B cell (primary cell): ENCODE measurements around the gene CACNA2D3. TPM values are rescaled to one million over a fixed set of nuclear protein-coding genes. Genes with fewer than 3 reads are reported as not detected.

Experiments
- ATAC-seq: fragments of 200-7000 bp; cut with Tn5 transposase; one replicate; pipeline ENCODE4 v1.10.0; 2021; ENCODE audit warnings: low read depth, mild to moderate bottlenecking, moderate number of reproducible peaks, moderate library complexity
- CTCF ChIA-PET: fragments of 350-600 bp; sonication (Branson Sonifier 250); formaldehyde crosslinking; loops from one replicate; lab custom pipeline; 2021; ENCODE audit warnings: antibody characterized with exemption, inconsistent platforms; lab: Charles Lee
- POLR2A ChIA-PET: fragments of 350-600 bp; sonication (Branson Sonifier 250); formaldehyde crosslinking; loops from one replicate; lab custom pipeline; 2021; ENCODE audit warnings: antibody characterized with exemption; lab: Charles Lee
- DNase-seq: peaks from one replicate; pipeline ENCODE4 v3.0.0; 2013
- H2AFZ ChIP-seq: 2 replicates; pipeline ENCODE4 v1.6.1; 2012; ENCODE audit warnings: mild to moderate bottlenecking, low read depth, low read length; ENCODE audit not compliant: insufficient read depth, poor library complexity, severe bottlenecking
- H3K27ac ChIP-seq, 2 donors: 1 replicate in 1 of 2; 2 replicates in 1 of 2; pipeline ENCODE4 v1.5.1; 2012 to 2013; ENCODE audit warnings: low read length in 2 of 2, mild to moderate bottlenecking in 2 of 2, moderate library complexity in 1 of 2
- H3K27me3 ChIP-seq, 4 experiments: fragments of 200-600 bp in 1 of 4; sonication (generic) in 1 of 4; replicated peaks in 1 of 4; 1 replicate in 2 of 4; 2 replicates in 2 of 4; pipeline versions ENCODE4 v1.6.1 to v1.7.0; 2013 to 2016; ENCODE audit warnings: low read length in 3 of 4, mild to moderate bottlenecking in 2 of 4, mixed read lengths in 1 of 4, moderate library complexity in 1 of 4; ENCODE audit not compliant: insufficient read depth in 4 of 4, control insufficient read depth in 3 of 4; ENCODE audit errors: control extremely low read depth in 1 of 4
- H3K36me3 ChIP-seq, 2 experiments: replicated peaks in 1 of 2; 1 replicate in 1 of 2; 2 replicates in 1 of 2; pipeline versions ENCODE4 v1.6.1 to v1.7.1; 2013; ENCODE audit warnings: low read length in 1 of 2; ENCODE audit not compliant: insufficient read depth in 2 of 2, control insufficient read depth in 1 of 2; ENCODE audit errors: control extremely low read depth in 1 of 2, extremely low read depth in 1 of 2
- H3K4me1 ChIP-seq, 2 donors: fragments of 200-600 bp in 1 of 2; sonication (generic) in 1 of 2; 1 replicate in 1 of 2; 2 replicates in 1 of 2; pipeline versions ENCODE4 v1.5.1 to v1.6.1; 2013 to 2017; ENCODE audit warnings: low read length in 2 of 2; ENCODE audit not compliant: control insufficient read depth in 2 of 2, insufficient read depth in 2 of 2
- H3K4me2 ChIP-seq: replicated peaks from 2 replicates; pipeline ENCODE3; 2012; ENCODE audit warnings: mild to moderate bottlenecking, low read depth, low read length; ENCODE audit not compliant: poor library complexity, severe bottlenecking
- H3K4me3 ChIP-seq, 5 experiments: fragments of 200-600 bp in 1 of 5; sonication (generic) in 1 of 5; 1 replicate in 3 of 5; 2 replicates in 2 of 5; pipeline versions ENCODE4 v1.5.1 to v1.7.0; 2011 to 2016; ENCODE audit warnings: low read length in 4 of 5, mild to moderate bottlenecking in 4 of 5, low read depth in 2 of 5, control low read depth in 1 of 5, moderate library complexity in 1 of 5; ENCODE audit not compliant: insufficient read depth in 1 of 5; ENCODE audit errors: control extremely low read depth in 1 of 5, extremely low read depth in 1 of 5
- H3K79me2 ChIP-seq: fragments of 200-600 bp; sonication (generic); one replicate; pipeline ENCODE4 v1.6.0; 2016; ENCODE audit warnings: low read length; ENCODE audit not compliant: control insufficient read depth, insufficient read depth
- H3K9ac ChIP-seq: fragments of 200-600 bp; sonication (generic); 2 replicates; pipeline ENCODE4 v1.6.1; 2017; ENCODE audit warnings: mild to moderate bottlenecking, low read length, moderate library complexity
- H3K9me3 ChIP-seq, 3 donors: one replicate each; pipeline versions ENCODE4 v1.6.1 to v1.7.1; 2013; ENCODE audit warnings: low read length in 2 of 3; ENCODE audit not compliant: control insufficient read depth in 2 of 3, insufficient read depth in 1 of 3; ENCODE audit errors: control extremely low read depth in 1 of 3
- H4K20me1 ChIP-seq: 2 replicates; pipeline ENCODE4 v1.6.0; 2012; ENCODE audit warnings: mild to moderate bottlenecking, low read length; ENCODE audit not compliant: insufficient read depth, control insufficient read depth, poor library complexity, severe bottlenecking
- H3K27ac Mint-ChIP-seq: one replicate; pipeline ENCODE4 v1.8.0; 2021; ENCODE audit warnings: mixed read lengths
- H3K27me3 Mint-ChIP-seq: one replicate; pipeline ENCODE4 v1.8.0; 2021; ENCODE audit warnings: mixed read lengths
- H3K4me1 Mint-ChIP-seq: one replicate; pipeline ENCODE4 v1.8.0; 2021; ENCODE audit warnings: mixed read lengths
- H3K4me3 Mint-ChIP-seq: one replicate; pipeline ENCODE4 v1.8.0; 2021; ENCODE audit warnings: mixed read lengths
- H3K9me3 Mint-ChIP-seq: one replicate; pipeline ENCODE4 v1.8.0; 2022; ENCODE audit warnings: mixed read lengths; ENCODE audit not compliant: insufficient read depth
- EZH2 ChIP-seq: IDR thresholded peaks from 2 replicates; pipeline ENCODE4 v1.6.1; 2012; ENCODE audit warnings: borderline replicate concordance, low read depth, mild to moderate bottlenecking, moderate library complexity, low read length; ENCODE audit not compliant: insufficient read depth, poor library complexity, severe bottlenecking
- WGBS: methylation state at CpG from one replicate; pipeline ENCODE4 v1.1.5; 2013; ENCODE audit warnings: missing lambda C conversion rate; ENCODE audit not compliant: insufficient coverage; 5-methylcytosine and 5-hydroxymethylcytosine counted together
- intact Hi-C: fragments of 100-400 bp; cut with micrococcal nuclease; formaldehyde crosslinking; loops from one replicate; pipeline ENCODE4 v1.10.0; 2022
- polyA plus RNA-seq: library from polyadenylated mRNA; depleted of rRNA; stranded (reverse); fragments of >200 nt; gene quantifications from 2 replicates; pipeline ENCODE4 v1.2.3, GENCODE V29; 2012
- total RNA-seq, 2 donors: library from RNA; stranded (reverse); fragments of 120-200 nt in 1 of 2; gene quantifications; 1 replicate in 1 of 2; 2 replicates in 1 of 2; pipeline versions ENCODE4 v1.2.3 to v1.2.4, GENCODE V29; 2013 to 2022
- TF ChIP-seq, protein P1 (sequence below): fragments of 200-600 bp; IDR thresholded peaks from one replicate; pipeline ENCODE4 v1.8.0; 2022; ENCODE audit warnings: antibody characterized with exemption, mild to moderate bottlenecking

CACNA2D3 gene
- total and polyA plus RNA-seq, 2 donors (not counting 1 experiment from before 2014, with no cell fraction given): not detected

DNA sequence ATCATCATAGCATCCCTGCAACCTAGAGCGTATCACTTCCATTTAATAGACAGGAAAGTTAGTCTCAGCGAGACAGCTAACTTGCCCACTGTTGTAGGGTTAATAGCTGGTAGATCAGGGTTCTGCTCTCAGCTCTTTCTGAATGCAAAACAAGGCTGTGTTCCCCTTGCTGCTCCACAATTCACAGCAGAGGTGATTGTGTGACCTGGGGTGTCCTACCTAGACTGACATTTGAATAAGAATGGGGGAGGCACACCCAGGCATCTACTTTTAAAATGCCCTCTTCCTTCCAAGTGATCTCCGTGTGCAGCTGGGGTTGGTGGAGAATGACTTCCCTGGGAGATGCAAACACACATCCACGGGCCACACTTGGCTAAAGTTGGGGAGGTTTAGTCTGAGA lies 43.0 kb upstream of the CACNA2D3 start:
- TF ChIP-seq, protein P1, sequence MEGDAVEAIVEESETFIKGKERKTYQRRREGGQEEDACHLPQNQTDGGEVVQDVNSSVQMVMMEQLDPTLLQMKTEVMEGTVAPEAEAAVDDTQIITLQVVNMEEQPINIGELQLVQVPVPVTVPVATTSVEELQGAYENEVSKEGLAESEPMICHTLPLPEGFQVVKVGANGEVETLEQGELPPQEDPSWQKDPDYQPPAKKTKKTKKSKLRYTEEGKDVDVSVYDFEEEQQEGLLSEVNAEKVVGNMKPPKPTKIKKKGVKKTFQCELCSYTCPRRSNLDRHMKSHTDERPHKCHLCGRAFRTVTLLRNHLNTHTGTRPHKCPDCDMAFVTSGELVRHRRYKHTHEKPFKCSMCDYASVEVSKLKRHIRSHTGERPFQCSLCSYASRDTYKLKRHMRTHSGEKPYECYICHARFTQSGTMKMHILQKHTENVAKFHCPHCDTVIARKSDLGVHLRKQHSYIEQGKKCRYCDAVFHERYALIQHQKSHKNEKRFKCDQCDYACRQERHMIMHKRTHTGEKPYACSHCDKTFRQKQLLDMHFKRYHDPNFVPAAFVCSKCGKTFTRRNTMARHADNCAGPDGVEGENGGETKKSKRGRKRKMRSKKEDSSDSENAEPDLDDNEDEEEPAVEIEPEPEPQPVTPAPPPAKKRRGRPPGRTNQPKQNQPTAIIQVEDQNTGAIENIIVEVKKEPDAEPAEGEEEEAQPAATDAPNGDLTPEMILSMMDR: no peak
- no peak for TF ChIP-seq EZH2
- ChIA-PET POLR2A (no interaction called here), CTCF (no interaction called here)
- Histone ChIP-seq H3K9me3 (no peaks in the 10 kb centered on the region), H2AFZ (no peak overlapping the region), H3K79me2 (no peaks in the 10 kb centered on the region), H4K20me1 (no peaks in the 10 kb centered on the region), H3K27me3 (no peaks in the 10 kb centered on the region), H3K4me1 (no peaks in the 10 kb centered on the region), H3K27ac (no peak overlapping the region), H3K4me3 (no peak overlapping the region), H3K9ac (no peak overlapping the region), H3K4me2 (no peak overlapping the region), H3K36me3 (no peaks in the 10 kb centered on the region)
- Mint-ChIP-seq H3K4me1 (no peaks in the 10 kb centered on the region), H3K27me3 (peaks cover 17% of the 10 kb centered on the region), H3K9me3 (no peaks in the 10 kb centered on the region), H3K27ac (no peak overlapping the region), H3K4me3 (no peak overlapping the region)
- WGBS: 47% methylated on average over 2 of the region's 4 CpGs
- DNase-seq (no peak), ATAC-seq (no peak)
- intact Hi-C loops: no loop called here

DNA sequence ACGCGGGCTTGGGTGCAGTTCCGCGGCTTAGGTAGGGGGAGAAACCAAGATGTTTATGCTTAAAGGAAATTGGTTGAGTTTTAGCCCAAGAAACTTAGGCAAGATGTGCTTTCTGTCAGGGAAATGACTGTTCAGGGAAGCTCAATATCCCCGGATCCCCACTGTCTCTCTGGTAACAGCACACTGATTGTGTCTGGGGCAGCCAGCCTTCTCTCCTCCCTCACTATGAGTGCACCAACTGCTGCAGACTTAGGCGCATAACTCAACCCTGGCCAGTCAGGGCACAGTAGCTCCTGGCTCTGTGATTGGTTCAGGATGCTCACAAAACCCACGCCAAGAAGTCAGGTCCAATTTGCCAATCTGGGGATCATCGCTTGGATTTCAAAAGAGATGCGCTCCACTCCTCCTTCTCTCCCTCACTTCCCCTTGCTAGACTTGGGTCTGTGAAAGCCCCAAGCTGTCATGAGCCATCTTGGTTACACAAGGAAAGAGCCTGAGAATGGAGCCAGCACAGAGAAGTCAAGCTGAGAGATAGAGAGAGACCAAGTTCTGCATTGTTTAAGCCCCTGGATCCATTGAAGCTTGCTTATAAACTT lies 42.5 kb upstream of the CACNA2D3 start:
- intact Hi-C loops: no loop called here
- Mint-ChIP-seq H3K9me3 (no peaks in the 10 kb centered on the region), H3K27ac (no peak overlapping the region), H3K4me3 (no peak overlapping the region), H3K27me3 (peaks cover 20% of the 10 kb centered on the region), H3K4me1 (no peaks in the 10 kb centered on the region)
- ChIA-PET POLR2A (no interaction called here), CTCF (no interaction called here)
- Histone ChIP-seq H2AFZ (no peak overlapping the region), H3K27ac (no peak overlapping the region), H4K20me1 (no peaks in the 10 kb centered on the region), H3K4me1 (no peaks in the 10 kb centered on the region), H3K4me2 (no peak overlapping the region), H3K36me3 (no peaks in the 10 kb centered on the region), H3K9ac (no peak overlapping the region), H3K27me3 (no peaks in the 10 kb centered on the region), H3K4me3 (no peak overlapping the region), H3K79me2 (no peaks in the 10 kb centered on the region), H3K9me3 (no peaks in the 10 kb centered on the region)
- TF ChIP-seq, protein P1: no peak
- TF ChIP-seq EZH2: no peak
- ATAC-seq (no peak), DNase-seq (no peak)
- WGBS: 61% methylated on average over 7 of the region's 9 CpGs
